GM12875 (cell line): ENCODE results near the gene LARP4.

Source experiments
- H3K4me3 ChIP-seq: one replicate; pipeline ENCODE4 v1.5.1; 2011; ENCODE audit warnings: low read depth, low read length, control low read depth
- CTCF ChIP-seq: IDR thresholded peaks from 2 replicates; pipeline ENCODE4 v1.5.1; 2011; ENCODE audit warnings: low read depth, mild to moderate bottlenecking, control low read depth, inconsistent platforms, low read length, moderate library complexity, borderline replicate concordance; ENCODE audit not compliant: insufficient read depth

Gene LARP4

GRCh38 chr12:50400638-50401499 is at the start of gene LARP4:
LARP4 (plus strand) TSS chr12:50400885; CDS start chr12:50401011, 126 bp downstream.
- no peak for TF ChIP-seq CTCF
- peak within 1 kb of the TSS; percentile 91 for H3K4me3 ChIP-seq

- TF ChIP-seq CTCF = no peak
- no peak overlapping the region for H3K4me3 ChIP-seq
Measured at GRCh38 chr12:50351120-50352043, 49.3 kb upstream of the LARP4 start.

DNA sequence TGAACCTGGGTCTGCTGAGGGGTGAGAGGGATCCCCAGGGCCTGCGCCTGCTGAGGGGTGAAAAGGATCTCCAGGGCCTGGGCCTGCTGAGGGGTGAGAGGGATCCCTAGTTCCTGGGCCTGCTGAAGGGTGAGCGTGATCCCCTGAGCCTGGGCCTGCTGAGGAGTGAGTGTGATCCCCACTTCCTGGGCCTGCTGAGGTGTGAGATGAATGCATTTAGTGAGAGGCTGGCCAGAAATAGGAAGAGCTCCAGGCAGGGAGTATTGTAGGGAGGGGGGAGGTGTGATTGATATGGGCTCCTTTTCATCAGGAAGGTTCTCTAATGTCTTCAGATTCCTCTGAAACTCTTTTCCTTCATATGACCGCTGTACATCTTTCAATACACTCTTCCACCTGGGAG is 47.3 kb upstream of the LARP4 start:
- H3K4me3 ChIP-seq = no peak overlapping the region
- no peak for TF ChIP-seq CTCF

GRCh38 chr12:50353869-50354593 is 46.7 kb upstream of the LARP4 start:
- H3K4me3 ChIP-seq = no peak overlapping the region
- no peak for TF ChIP-seq CTCF

GRCh38 chr12:50354908-50355307 is 45.8 kb upstream of the LARP4 start:
- no peak for TF ChIP-seq CTCF
- no peak overlapping the region for H3K4me3 ChIP-seq

DNA sequence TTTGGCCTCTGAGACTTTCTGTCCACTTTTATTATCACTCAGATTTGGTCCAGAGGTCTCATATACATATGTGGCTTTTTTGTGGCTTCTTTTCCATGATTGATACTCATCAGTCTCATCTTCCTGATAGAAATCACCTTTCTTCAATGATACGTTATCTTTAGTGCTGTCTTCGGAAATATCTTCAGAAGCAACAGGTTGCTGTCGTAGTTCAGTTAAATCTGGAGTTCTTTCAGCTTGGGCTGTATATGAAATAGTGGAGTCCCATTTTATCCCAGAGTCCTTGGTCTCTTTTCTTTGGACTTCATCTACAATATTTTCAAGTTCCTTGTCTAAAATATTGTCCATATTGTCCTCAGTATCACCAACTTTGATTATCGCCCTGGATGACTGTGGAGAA is 45.3 kb upstream of the LARP4 start:
- no peak for TF ChIP-seq CTCF
- H3K4me3 ChIP-seq = no peak overlapping the region
